ENCODE measurements around the gene MAGI2.

DNA sequence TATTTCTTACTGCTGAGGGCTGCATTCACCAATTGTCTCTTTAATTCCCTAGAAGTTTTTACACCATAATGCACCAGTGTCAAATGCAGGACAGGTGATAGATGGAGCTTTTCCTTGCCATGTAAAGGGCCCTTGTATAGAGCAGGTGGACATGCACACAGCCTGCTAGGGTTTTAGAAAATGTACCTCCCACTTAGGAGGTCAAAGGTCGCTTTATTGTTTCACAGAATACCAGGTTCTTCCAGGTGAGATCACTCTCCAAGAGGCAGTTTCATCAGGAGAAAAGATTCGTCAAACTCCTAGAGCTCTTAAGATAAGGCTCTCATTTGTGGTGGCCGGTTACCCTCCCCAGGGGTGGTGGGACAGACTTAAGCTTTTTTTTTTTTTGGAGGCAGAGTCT lies 1439.1 kb downstream of the MAGI2 start:
- TF ChIP-seq POLR2AphosphoS5 (IDR thresholded peaks at IDR 0.05; ENCODE audit: insufficient read depth in 1 of 2, low read depth in 1 of 2): no peak
- TF ChIP-seq, protein P1, sequence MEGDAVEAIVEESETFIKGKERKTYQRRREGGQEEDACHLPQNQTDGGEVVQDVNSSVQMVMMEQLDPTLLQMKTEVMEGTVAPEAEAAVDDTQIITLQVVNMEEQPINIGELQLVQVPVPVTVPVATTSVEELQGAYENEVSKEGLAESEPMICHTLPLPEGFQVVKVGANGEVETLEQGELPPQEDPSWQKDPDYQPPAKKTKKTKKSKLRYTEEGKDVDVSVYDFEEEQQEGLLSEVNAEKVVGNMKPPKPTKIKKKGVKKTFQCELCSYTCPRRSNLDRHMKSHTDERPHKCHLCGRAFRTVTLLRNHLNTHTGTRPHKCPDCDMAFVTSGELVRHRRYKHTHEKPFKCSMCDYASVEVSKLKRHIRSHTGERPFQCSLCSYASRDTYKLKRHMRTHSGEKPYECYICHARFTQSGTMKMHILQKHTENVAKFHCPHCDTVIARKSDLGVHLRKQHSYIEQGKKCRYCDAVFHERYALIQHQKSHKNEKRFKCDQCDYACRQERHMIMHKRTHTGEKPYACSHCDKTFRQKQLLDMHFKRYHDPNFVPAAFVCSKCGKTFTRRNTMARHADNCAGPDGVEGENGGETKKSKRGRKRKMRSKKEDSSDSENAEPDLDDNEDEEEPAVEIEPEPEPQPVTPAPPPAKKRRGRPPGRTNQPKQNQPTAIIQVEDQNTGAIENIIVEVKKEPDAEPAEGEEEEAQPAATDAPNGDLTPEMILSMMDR (IDR thresholded peaks at IDR 0.05): no peak
